GM12878 (cell line): ENCODE results near the gene CHL1. TPM values are rescaled to one million over a fixed set of nuclear protein-coding genes. Genes with fewer than 3 reads are reported as not detected.
A peak's percentile ranks its signal among the peaks of the same experiment; 100 is the strongest.

ENCODE experiments used
- ATAC-seq: fragments of 200-7000 bp; cut with Tn5 transposase; 3 replicates; pipeline ENCODE4 v1.9.1; 2020; ENCODE audit warnings: mild to moderate bottlenecking, moderate library complexity
- BruUV-seq: library from RNA; stranded (reverse); fragments of 400-500 nt; replicated peaks from 2 replicates; lab custom pipeline; 2021; lab: Mats Ljungman, UMichigan
- CTCF ChIA-PET: fragments of 300-600 bp; sonication (Branson Sonifier 250); formaldehyde crosslinking; extraction: SDS; loops from one replicate; lab custom pipeline; 2021; ENCODE audit warnings: inconsistent platforms; lab: Yijun Ruan, JAX
- POLR2A ChIA-PET: fragments of 350-600 bp; formaldehyde crosslinking; extraction: SDS; loops from one replicate; lab custom pipeline; 2021; ENCODE audit warnings: inconsistent platforms; lab: Charles Lee
- RAD21 ChIA-PET: fragments of 300-600 bp; sonication (Branson Sonifier 250); formaldehyde crosslinking; loops from one replicate; lab custom pipeline; 2023; ENCODE audit warnings: antibody characterized with exemption; ENCODE audit not compliant: unreplicated experiment; lab: Charles Lee
- SMC1A ChIA-PET: fragments of 300-600 bp; sonication (Branson Sonifier 250); formaldehyde crosslinking; loops from one replicate; lab custom pipeline; 2023; ENCODE audit not compliant: unreplicated experiment, uncharacterized antibody; lab: Charles Lee
- DNase-seq: peaks from one replicate; pipeline ENCODE4 v3.0.0-alpha.2; 2011; ENCODE audit warnings: low read depth, low spot score
- FAIRE-seq: peaks from 3 replicates; lab custom pipeline; 2011; peaks lifted over from hg19 to GRCh38; lab: Jason Lieb, UNC
- H2AFZ ChIP-seq: 2 replicates; pipeline ENCODE4 v1.6.0; 2011; ENCODE audit warnings: low read depth, low read length, control low read depth; ENCODE audit not compliant: control insufficient read depth
- H3K27ac ChIP-seq: 2 replicates; pipeline ENCODE4 v1.5.1; 2011; ENCODE audit warnings: control low read depth; ENCODE audit not compliant: control insufficient read depth, insufficient read depth
- H3K27me3 ChIP-seq, 2 experiments: replicated peaks in 1 of 2; 2 replicates each; pipeline versions ENCODE4 v1.6.0 to v1.6.1; 2011; ENCODE audit warnings: low read length in 1 of 2; ENCODE audit not compliant: control insufficient read depth in 2 of 2, insufficient read depth in 2 of 2
- H3K36me3 ChIP-seq, 2 experiments: 2 replicates each; pipeline ENCODE4 v1.5.1; 2011; ENCODE audit warnings: low read length in 1 of 2; ENCODE audit not compliant: control insufficient read depth in 2 of 2, insufficient read depth in 2 of 2
- H3K4me1 ChIP-seq: 2 replicates; pipeline ENCODE4 v1.6.1; 2011; ENCODE audit warnings: mild to moderate bottlenecking, low read length, moderate library complexity, mixed read lengths; ENCODE audit not compliant: control insufficient read depth, insufficient read depth
- H3K4me2 ChIP-seq: 2 replicates; pipeline ENCODE4 v1.6.0; 2011; ENCODE audit warnings: control low read depth; ENCODE audit not compliant: control insufficient read depth, insufficient read depth
- H3K4me3 ChIP-seq: fragments of 200-600 bp; sonication (generic); 2 replicates; pipeline ENCODE4 v1.5.1; 2016
- H3K79me2 ChIP-seq: 2 replicates; pipeline ENCODE4 v1.6.0; 2011; ENCODE audit warnings: low read length; ENCODE audit not compliant: control insufficient read depth, insufficient read depth
- H3K9ac ChIP-seq: 2 replicates; pipeline ENCODE4 v1.8.0; 2011; ENCODE audit warnings: low read length, control low read depth, mixed read lengths; ENCODE audit not compliant: control insufficient read depth, insufficient read depth
- H3K9me3 ChIP-seq: replicated peaks from 3 replicates; pipeline ENCODE4 v1.5.1; 2011; ENCODE audit warnings: mild to moderate bottlenecking, low read length; ENCODE audit not compliant: control insufficient read depth, insufficient read depth
- H4K20me1 ChIP-seq: 2 replicates; pipeline ENCODE4 v1.6.0; 2011; ENCODE audit not compliant: control insufficient read depth, insufficient read depth
- ASH2L ChIP-seq: fragments of 300-600, 200-600 bp; sonication (generic); IDR thresholded peaks from 2 replicates; pipeline ENCODE4 v1.6.1; 2017; ENCODE audit warnings: low read depth, mild to moderate bottlenecking, borderline replicate concordance
- ATF3 ChIP-seq: IDR thresholded peaks from 2 replicates; pipeline ENCODE4 v1.6.1; 2011; ENCODE audit warnings: low read depth, mild to moderate bottlenecking, low read length, moderate library complexity, borderline replicate concordance; ENCODE audit errors: extremely low read depth
- CTCF ChIP-seq, 3 experiments: IDR thresholded peaks in 2 of 3; conservative IDR thresholded peaks in 1 of 3; 2 replicates each; pipeline ENCODE4 v1.5.1; 2011; ENCODE audit warnings: low read depth in 3 of 3, low read length in 3 of 3, mild to moderate bottlenecking in 3 of 3, control low read depth in 2 of 3, moderate library complexity in 2 of 3, inconsistent platforms in 1 of 3, mixed read lengths in 1 of 3; ENCODE audit not compliant: control insufficient read depth in 2 of 3, insufficient read depth in 1 of 3; ENCODE audit errors: extremely low read depth in 1 of 3
- ESRRA ChIP-seq: IDR thresholded peaks from 2 replicates; pipeline ENCODE4 v1.6.1; 2012; ENCODE audit warnings: mild to moderate bottlenecking, low read length, improper control_type of control experiment
- FOXK2 ChIP-seq: fragments of 450-650 bp; IDR thresholded peaks from 2 replicates; pipeline ENCODE4 v1.6.1; 2017; ENCODE audit warnings: mild to moderate bottlenecking, moderate library complexity
- HDGF ChIP-seq: fragments of 450-650 bp; IDR thresholded peaks from 2 replicates; pipeline ENCODE4 v1.6.1; 2016; ENCODE audit warnings: antibody characterized with exemption
- NFXL1 ChIP-seq: fragments of 450-650 bp; IDR thresholded peaks from 2 replicates; pipeline ENCODE4 v1.6.1; 2017; ENCODE audit warnings: antibody characterized with exemption, mild to moderate bottlenecking, borderline replicate concordance
- SIN3A ChIP-seq: IDR thresholded peaks from 2 replicates; pipeline ENCODE4 v1.6.1; 2012; ENCODE audit warnings: low read depth, low read length, improper control_type of control experiment
- ZBTB11 ChIP-seq: fragments of 450-650 bp; formaldehyde crosslinking; IDR thresholded peaks from 2 replicates; pipeline ENCODE4 v1.5.0; 2022; ENCODE audit warnings: mild to moderate bottlenecking, missing genetic modification characterization
- ZNF24 ChIP-seq: fragments of 450-650 bp; IDR thresholded peaks from 2 replicates; pipeline ENCODE4 v1.6.1; 2017; ENCODE audit warnings: antibody characterized with exemption, mild to moderate bottlenecking
- ZNF592 ChIP-seq: fragments of 450-650 bp; IDR thresholded peaks from 2 replicates; pipeline ENCODE4 v1.6.1; 2017; ENCODE audit warnings: mild to moderate bottlenecking, moderate library complexity
- WGBS: methylation state at CpG from one replicate; pipeline ENCODE4 v1.1.6; 2016; ENCODE audit warnings: low lambda C conversion rate; ENCODE audit not compliant: insufficient replicate concordance, insufficient coverage; ENCODE audit errors: missing lambda C conversion rate; 5-methylcytosine and 5-hydroxymethylcytosine counted together
- in situ Hi-C: fragments of 300-500 bp; cut with MboI; formaldehyde crosslinking; loops from 9 replicates; pipeline ENCODE4 v1.14.3; 2018; ENCODE audit warnings: mixed read lengths
- intact Hi-C: fragments of 100-400 bp; cut with micrococcal nuclease; formaldehyde crosslinking; loops from one replicate; pipeline ENCODE4 v1.14.2; 2022; ENCODE audit not compliant: unreplicated experiment
- polyA plus RNA-seq, 11 experiments: library from polyadenylated mRNA; depleted of rRNA in 4 of 11; unstranded in 6 of 11; stranded (reverse) in 5 of 11; fragments of >200 nt; fragmentation: Nextera tagmentation in 4 of 11; fragmentation: Illumina TruSeq in 1 of 11; extraction: Ambion mirVana in 4 of 11; extraction: Trizol in 1 of 11; gene quantifications; 1 replicate in 1 of 11; 2 replicates in 10 of 11; pipeline versions ENCODE4 v1.2.1 to v1.2.3, GENCODE V29; 2011 to 2016; ENCODE audit warnings: inconsistent platforms in 2 of 11, missing spikeins in 2 of 11, low read depth in 1 of 11
- total RNA-seq, 4 experiments: library from RNA; depleted of rRNA in 3 of 4; stranded (reverse); fragments of >200 nt in 3 of 4; fragmentation: Illumina TruSeq in 1 of 4; extraction: Trizol in 1 of 4; gene quantifications; 2 replicates each; pipeline versions ENCODE4 v1.2.1 to v1.2.3, GENCODE V29; 2013 to 2021

CHL1 gene
- total and polyA plus RNA-seq, 10 of the 15 experiments (the other 5 are each of a cell fraction or from before 2014, with no cell fraction given): 0.71 to 30.4 (median 1.8) TPM

- TF ChIP-seq ZNF592 (no peak), HDGF (no peak), ATF3 (no peak), FOXK2 (no peak), ZNF24 (no peak), SIN3A (no peak)
Observed at GRCh38 chr3:308597-309321, 112.2 kb downstream of the CHL1 start (continued).

GRCh38 chr3:312160-312733 lies 115.7 kb downstream of the CHL1 start:
- ChIA-PET POLR2A (interaction anchor here (0.8 kb wide), 1 partner anchor 10 kb away, joined by 3 read pairs; no protein-coding TSS in a partner anchor), RAD21 (interaction anchor here (1.9 to 2.4 kb wide), 2 partner anchors 42 kb away, joined by 6 to 9 read pairs; no protein-coding TSS in a partner anchor), CTCF (interaction anchor here (0.6 to 1.5 kb wide), 4 partner anchors 8 to 45 kb away, joined by 3 read pairs; no protein-coding TSS in a partner anchor), SMC1A (interaction anchor here (0.7 to 2.9 kb wide), 7 partner anchors 8 to 42 kb away, joined by 3 to 11 read pairs (median 4); no protein-coding TSS in a partner anchor)
- H3K27ac ChIP-seq: no peak overlapping the region
- no peak overlapping the region for H3K4me3 ChIP-seq
- no peaks in the 10 kb centered on the region for H4K20me1 ChIP-seq
- no peaks in the 10 kb centered on the region for H3K27me3 ChIP-seq
- H3K4me2 ChIP-seq: no peak overlapping the region
- no peak for DNase-seq
- H2AFZ ChIP-seq: no peak overlapping the region
- H3K9me3 ChIP-seq: no peaks in the 10 kb centered on the region
- H3K4me1 ChIP-seq: no peaks in the 10 kb centered on the region
- no TSS peak for BruUV-seq
- no peaks in the 10 kb centered on the region for H3K36me3 ChIP-seq
- intact Hi-C loops (no loop called here), in situ Hi-C loops (no loop called here)
- ATAC-seq: no peak
- peak; percentile 27 for FAIRE-seq
- 2% methylated on average over 3 of the region's 3 CpGs for WGBS
- H3K9ac ChIP-seq: no peak overlapping the region
- H3K79me2 ChIP-seq: no peaks in the 10 kb centered on the region
- TF ChIP-seq ASH2L (no peak), ZBTB11 (CRISPR knock-in tag) (no peak), NFXL1 (no peak), CTCF (IDR thresholded peaks at IDR 0.05 in 2 of 3, conservative IDR thresholded peaks at IDR 0.05 in 1 of 3; ENCODE audit: control insufficient read depth in 2 of 3, extremely low read depth in 1 of 3, insufficient read depth in 1 of 3, low read depth in 3 of 3, low read length in 3 of 3) (no peak), ESRRA (no peak)
